HEK293T (cell line): Measurements from ENCODE around the gene JTB.

ENCODE experiments used
- ARNT ChIP-seq: fragments of 450-650 bp; IDR thresholded peaks from 2 replicates; pipeline ENCODE4 v1.6.1; 2017; ENCODE audit warnings: mild to moderate bottlenecking
- BHLHE40 ChIP-seq: fragments of 450-650 bp; IDR thresholded peaks from 2 replicates; pipeline ENCODE4 v1.6.1; 2016; ENCODE audit warnings: mild to moderate bottlenecking, moderate library complexity, borderline replicate concordance
- CTBP1 ChIP-seq: fragments of 450-650 bp; IDR thresholded peaks from 2 replicates; pipeline ENCODE4 v1.6.1; 2016; ENCODE audit warnings: borderline replicate concordance
- ELF4 ChIP-seq: fragments of 450-650 bp; IDR thresholded peaks from 2 replicates; pipeline ENCODE4 v1.6.1; 2017; ENCODE audit warnings: antibody characterized with exemption
- FOXA1 ChIP-seq: fragments of 450-650 bp; IDR thresholded peaks from 2 replicates; pipeline ENCODE4 v1.6.1; 2016; ENCODE audit warnings: mild to moderate bottlenecking
- FOXK2 ChIP-seq: fragments of 450-650 bp; IDR thresholded peaks from 2 replicates; pipeline ENCODE4 v1.6.1; 2016; ENCODE audit warnings: mild to moderate bottlenecking
- FOXM1 ChIP-seq: fragments of 450-650 bp; IDR thresholded peaks from 2 replicates; pipeline ENCODE4 v1.6.1; 2017; ENCODE audit warnings: mild to moderate bottlenecking, borderline replicate concordance
- HDGF ChIP-seq: fragments of 450-650 bp; IDR thresholded peaks from 2 replicates; pipeline ENCODE4 v1.6.1; 2017; ENCODE audit warnings: antibody characterized with exemption, borderline replicate concordance
- L3MBTL2 ChIP-seq: fragments of 450-650 bp; conservative IDR thresholded peaks from 2 replicates; pipeline ENCODE4 v1.6.1; 2016; ENCODE audit warnings: mild to moderate bottlenecking
- LEF1 ChIP-seq: fragments of 450-650 bp; IDR thresholded peaks from 2 replicates; pipeline ENCODE4 v1.6.1; 2017; ENCODE audit warnings: mild to moderate bottlenecking, borderline replicate concordance
- SP1 ChIP-seq: fragments of 450-650 bp; IDR thresholded peaks from 2 replicates; pipeline ENCODE4 v1.6.1; 2017
- SUZ12 ChIP-seq: fragments of 450-650 bp; IDR thresholded peaks from 2 replicates; pipeline ENCODE4 v1.6.1; 2016; ENCODE audit warnings: mild to moderate bottlenecking
- TARDBP ChIP-seq: fragments of 450-650 bp; IDR thresholded peaks from 2 replicates; pipeline ENCODE4 v1.6.1; 2016
- ZNF384 ChIP-seq: fragments of 450-650 bp; IDR thresholded peaks from 2 replicates; pipeline ENCODE4 v1.6.1; 2016

DNA sequence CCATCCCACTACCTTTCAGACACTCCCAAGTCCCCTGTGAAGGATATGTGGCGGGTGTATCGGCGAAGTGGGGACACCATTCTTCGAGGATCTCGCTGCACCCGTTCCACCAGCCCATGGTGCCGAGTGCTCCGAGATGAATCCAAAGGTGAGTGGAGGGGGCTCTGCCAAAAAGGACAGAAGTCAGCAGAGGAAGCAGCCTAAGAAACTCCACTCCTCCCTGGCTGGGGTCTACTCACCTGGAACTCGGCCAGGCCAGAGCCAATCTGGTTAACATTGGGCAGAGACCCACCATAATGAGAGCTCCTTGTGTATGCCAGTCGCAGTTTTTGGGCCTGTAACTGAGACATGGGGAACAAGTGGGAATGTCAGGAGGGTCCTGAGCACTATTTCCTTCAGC lies 22.6 kb downstream of the JTB start:
- TF ChIP-seq CTBP1 = no peak
- TF ChIP-seq SUZ12 = no peak
- TF ChIP-seq BHLHE40 = no peak
- no peak for TF ChIP-seq SP1
- TF ChIP-seq LEF1 = no peak
- TF ChIP-seq FOXM1 = no peak
- TF ChIP-seq ELF4 = no peak
- no peak for TF ChIP-seq ARNT
- no peak for TF ChIP-seq FOXK2
- no peak for TF ChIP-seq TARDBP
- no peak for TF ChIP-seq HDGF
- no peak for TF ChIP-seq L3MBTL2
- no peak for TF ChIP-seq ZNF384
- TF ChIP-seq FOXA1 = no peak
